ENCODE data around the gene LDB2.

GRCh38 chr4:16488084-16488483 is 410.4 kb downstream of the LDB2 start:
- no peak for TF ChIP-seq EZH2 (IDR thresholded peaks at IDR 0.05)
- no peak for TF ChIP-seq POLR2AphosphoS5 (IDR thresholded peaks at IDR 0.05; ENCODE audit: borderline replicate concordance, low read depth, low read length)
- no peak for TF ChIP-seq FOXP2 (optimal IDR thresholded peaks at IDR 0.05; ENCODE audit: control extremely low read depth, extremely low read length, insufficient read depth)
